Measurements from ENCODE around the gene NEURL1B. TPM values are rescaled to one million over a fixed set of nuclear protein-coding genes. Genes with fewer than 3 reads are reported as not detected.
"Not testable (repeated sequence)": the region's sequence is repeated elsewhere in the genome, so short reads cannot be mapped to it uniquely, and the experiment has no call there.

NEURL1B gene
- total RNA-seq, 2 experiments from 2014 or later: 3.0 to 3.1 TPM

DNA sequence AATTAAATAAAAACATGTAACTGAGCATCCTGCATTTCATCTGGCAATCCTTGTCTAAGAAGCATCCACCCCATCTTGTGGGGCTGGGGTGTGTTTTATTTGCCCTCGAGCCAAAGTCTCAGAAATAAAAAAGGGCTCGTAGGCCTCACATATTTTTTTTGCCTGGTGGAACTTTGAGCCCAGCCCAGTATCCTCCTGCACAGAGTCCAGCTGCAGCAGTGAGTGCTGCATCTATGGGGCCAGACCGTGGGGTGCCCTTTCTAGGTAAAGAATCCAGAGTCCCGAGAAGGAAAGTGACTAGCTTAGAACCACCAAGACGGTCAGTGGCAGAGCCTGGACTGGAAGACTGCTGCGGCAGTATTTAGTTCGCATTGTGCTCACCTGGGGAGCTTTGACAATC lies 33.1 kb downstream of the NEURL1B start:
- no peak for DNase-seq
- H3K4me3 Mint-ChIP-seq: no peak overlapping the region
- peaks cover 2% of the 10 kb centered on the region for H3K27me3 Mint-ChIP-seq
- ATAC-seq (ENCODE audit: low read depth): no peak
- peaks cover 3% of the 10 kb centered on the region for H3K4me1 Mint-ChIP-seq
- no peaks in the 10 kb centered on the region for H3K9me3 Mint-ChIP-seq
- POLR2A ChIA-PET: no interaction called here
- H3K27ac Mint-ChIP-seq: no peak overlapping the region
- no peaks in the 10 kb centered on the region for H3K36me3 Mint-ChIP-seq

DNA sequence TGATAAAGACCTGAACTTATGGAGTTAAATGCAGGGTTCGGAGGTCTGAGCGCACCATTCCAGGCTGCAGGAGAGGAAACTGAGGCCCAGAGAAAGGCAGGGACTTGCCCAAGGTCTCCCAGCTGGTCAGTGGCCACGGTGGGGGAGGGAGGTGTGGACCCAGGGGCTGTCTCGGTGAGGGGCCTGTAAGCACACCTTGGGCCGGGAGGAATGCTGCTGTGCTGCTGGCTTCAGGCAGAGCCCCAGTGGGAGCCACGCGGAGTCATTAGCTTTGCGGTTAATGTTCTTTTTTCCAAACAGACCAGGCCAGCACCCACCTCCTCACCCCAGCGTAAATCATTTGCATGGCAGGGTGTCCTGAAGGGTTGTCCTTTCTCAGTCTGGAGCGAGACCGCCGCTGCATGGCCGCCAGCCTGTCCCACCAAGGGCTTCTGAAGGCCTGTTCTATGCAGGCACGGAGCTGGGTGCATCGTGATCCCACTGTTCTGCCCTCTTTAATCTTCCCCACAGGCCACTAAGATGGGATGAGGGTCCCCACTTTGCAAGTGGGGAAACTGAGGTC lies 35.9 kb downstream of the NEURL1B start:
- H3K9me3 Mint-ChIP-seq: no peaks in the 10 kb centered on the region
- ATAC-seq (ENCODE audit: low read depth): no peak
- peaks cover 9% of the 10 kb centered on the region for H3K27me3 Mint-ChIP-seq
- POLR2A ChIA-PET: no interaction called here
- no peak overlapping the region for H3K27ac Mint-ChIP-seq
- no peaks in the 10 kb centered on the region for H3K36me3 Mint-ChIP-seq
- H3K4me3 Mint-ChIP-seq: no peak overlapping the region
- DNase-seq: no peak
- peaks cover 1% of the 10 kb centered on the region for H3K4me1 Mint-ChIP-seq

GRCh38 chr5:172678362-172678874 lies 37.4 kb downstream of the NEURL1B start:
- ATAC-seq (ENCODE audit: low read depth); H3K4me1 Mint-ChIP-seq; H3K27ac Mint-ChIP-seq; H3K36me3 Mint-ChIP-seq; H3K4me3 Mint-ChIP-seq; DNase-seq; POLR2A ChIA-PET; H3K9me3 Mint-ChIP-seq: not testable (repeated sequence)
- H3K27me3 Mint-ChIP-seq: peaks cover 13% of the 10 kb centered on the region

- DNase-seq (no peak), ATAC-seq (ENCODE audit: low read depth) (no peak)
- H3K4me1 Mint-ChIP-seq: peaks cover 1% of the 10 kb centered on the region
- H3K27me3 Mint-ChIP-seq: peaks cover 13% of the 10 kb centered on the region
- no peaks in the 10 kb centered on the region for H3K9me3 Mint-ChIP-seq
- H3K27ac Mint-ChIP-seq: no peak overlapping the region
- no peak overlapping the region for H3K4me3 Mint-ChIP-seq
- no peaks in the 10 kb centered on the region for H3K36me3 Mint-ChIP-seq
- POLR2A ChIA-PET: no interaction called here
These were observed 37.8 kb downstream of the NEURL1B start for GRCh38 chr5:172678902-172679301.

- no peak for DNase-seq
- Mint-ChIP-seq H3K4me3 (no peak overlapping the region), H3K4me1 (peaks cover 5% of the 10 kb centered on the region), H3K9me3 (no peaks in the 10 kb centered on the region), H3K27me3 (peaks cover 17% of the 10 kb centered on the region), H3K36me3 (no peaks in the 10 kb centered on the region), H3K27ac (no peak overlapping the region)
- POLR2A ChIA-PET: no interaction called here
- no peak for ATAC-seq (ENCODE audit: low read depth)
These were observed 38.7 kb downstream of the NEURL1B start for GRCh38 chr5:172679628-172680212.

DNA sequence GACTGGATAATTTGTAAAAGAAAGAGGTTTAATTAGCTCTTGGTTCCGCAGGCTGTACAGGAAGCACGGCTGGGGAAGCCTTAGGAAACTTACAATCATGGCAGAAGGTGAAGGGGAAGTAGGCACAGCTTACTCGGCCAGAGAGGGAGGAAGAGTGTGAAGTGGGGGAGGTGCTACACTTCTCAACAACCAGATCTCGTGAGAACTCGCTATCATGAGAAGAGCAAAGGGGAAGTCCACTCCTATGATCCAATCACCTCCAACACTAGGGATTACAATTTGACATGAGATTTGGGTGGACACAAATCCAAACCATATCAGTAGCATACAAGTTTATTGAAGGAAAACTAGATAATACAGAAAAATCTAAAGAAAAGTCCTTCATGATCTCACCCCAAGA lies 39.9 kb downstream of the NEURL1B start:
- DNase-seq: no peak
- no peak overlapping the region for H3K27ac Mint-ChIP-seq
- POLR2A ChIA-PET: no interaction called here
- H3K36me3 Mint-ChIP-seq: no peaks in the 10 kb centered on the region
- H3K4me1 Mint-ChIP-seq: peaks cover 5% of the 10 kb centered on the region
- ATAC-seq (ENCODE audit: low read depth): no peak
- H3K9me3 Mint-ChIP-seq: no peaks in the 10 kb centered on the region
- H3K27me3 Mint-ChIP-seq: peaks cover 22% of the 10 kb centered on the region
- H3K4me3 Mint-ChIP-seq: no peak overlapping the region

- POLR2A ChIA-PET: no interaction called here
- no peak overlapping the region for H3K4me3 Mint-ChIP-seq
- H3K27ac Mint-ChIP-seq: no peak overlapping the region
- peaks cover 5% of the 10 kb centered on the region for H3K4me1 Mint-ChIP-seq
- H3K9me3 Mint-ChIP-seq: no peaks in the 10 kb centered on the region
- H3K27me3 Mint-ChIP-seq: peaks cover 22% of the 10 kb centered on the region
- DNase-seq (no peak), ATAC-seq (ENCODE audit: low read depth) (no peak)
- no peaks in the 10 kb centered on the region for H3K36me3 Mint-ChIP-seq
These were observed 40.4 kb downstream of the NEURL1B start for GRCh38 chr5:172681421-172681820.

DNA sequence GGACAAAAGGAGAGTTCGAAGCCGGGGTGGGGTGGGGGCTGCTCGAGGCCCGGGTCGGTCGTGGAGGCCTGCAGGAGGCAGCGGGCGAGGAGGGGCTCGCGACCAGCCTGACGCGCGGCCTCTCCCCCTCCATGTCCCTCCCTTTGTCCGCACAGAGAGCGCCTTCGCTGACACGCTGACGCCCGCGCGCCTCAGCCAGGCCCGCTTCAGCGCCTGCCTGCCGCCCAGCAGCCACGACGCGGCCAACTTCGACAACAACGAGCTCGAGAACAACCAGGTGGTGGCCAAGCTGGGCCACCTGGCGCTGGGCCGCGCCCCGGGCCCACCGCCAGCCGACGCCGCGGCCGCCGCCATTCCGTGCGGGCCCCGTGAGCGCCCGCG lies 42.2 kb downstream of the NEURL1B start:
- Mint-ChIP-seq H3K36me3 (no peaks in the 10 kb centered on the region), H3K27ac (no peak overlapping the region), H3K4me3 (peak overlapping the region; percentile 32), H3K4me1 (peaks cover 6% of the 10 kb centered on the region), H3K27me3 (peaks cover 22% of the 10 kb centered on the region), H3K9me3 (no peaks in the 10 kb centered on the region)
- POLR2A ChIA-PET: no interaction called here
- no peak for DNase-seq
- no peak for ATAC-seq (ENCODE audit: low read depth)

- DNase-seq (peak; percentile 67), ATAC-seq (ENCODE audit: low read depth) (peak; percentile 48)
- Mint-ChIP-seq H3K9me3 (no peaks in the 10 kb centered on the region), H3K27me3 (peaks cover 22% of the 10 kb centered on the region), H3K36me3 (no peaks in the 10 kb centered on the region), H3K27ac (peak overlapping the region; percentile 22), H3K4me1 (peaks cover 12% of the 10 kb centered on the region), H3K4me3 (peak overlapping the region; percentile 67)
- POLR2A ChIA-PET: interaction anchor here (1.1 kb wide), 1 partner anchor 13 kb away, joined by 5 read pairs; no protein-coding TSS in a partner anchor
These were observed 42.8 kb downstream of the NEURL1B start for GRCh38 chr5:172683645-172684471.

- POLR2A ChIA-PET: interaction anchor here (0.6 to 1.1 kb wide), 2 partner anchors 12 to 571 kb away, joined by 3 to 5 read pairs; no protein-coding TSS in a partner anchor
- Mint-ChIP-seq H3K4me3 (no peak overlapping the region), H3K27ac (no peak overlapping the region), H3K9me3 (no peaks in the 10 kb centered on the region), H3K36me3 (no peaks in the 10 kb centered on the region), H3K27me3 (peaks cover 22% of the 10 kb centered on the region), H3K4me1 (peaks cover 16% of the 10 kb centered on the region)
- DNase-seq (no peak), ATAC-seq (ENCODE audit: low read depth) (no peak)
These were observed 44.0 kb downstream of the NEURL1B start for GRCh38 chr5:172685091-172685490.

DNA sequence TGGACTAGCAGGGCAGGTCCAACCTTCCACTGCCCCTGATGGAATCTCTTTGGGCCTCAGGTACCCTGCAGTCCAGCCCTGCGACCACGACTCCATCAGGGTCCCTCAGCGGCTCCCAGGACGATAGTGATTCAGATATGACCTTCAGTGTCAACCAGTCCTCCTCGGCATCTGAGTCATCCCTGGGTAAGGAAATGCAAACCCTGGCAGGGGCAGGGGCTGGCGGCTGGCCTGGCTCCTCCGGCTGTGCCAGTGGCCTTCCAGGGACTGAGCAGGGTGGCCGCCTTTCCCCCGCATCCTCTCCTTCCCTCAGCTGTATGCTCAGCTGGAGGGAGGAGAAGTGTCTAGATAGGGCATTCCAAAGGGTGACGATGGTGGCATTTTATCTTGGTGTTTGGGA lies 45.0 kb downstream of the NEURL1B start:
- Mint-ChIP-seq H3K27ac (no peak overlapping the region), H3K9me3 (no peaks in the 10 kb centered on the region), H3K4me1 (peaks cover 16% of the 10 kb centered on the region), H3K27me3 (peaks cover 19% of the 10 kb centered on the region), H3K4me3 (no peak overlapping the region), H3K36me3 (no peaks in the 10 kb centered on the region)
- POLR2A ChIA-PET: no interaction called here
- no peak for DNase-seq
- ATAC-seq (ENCODE audit: low read depth): no peak

GRCh38 chr5:172686539-172687390 lies 45.7 kb downstream of the NEURL1B start:
- no peak overlapping the region for H3K4me3 Mint-ChIP-seq
- no peaks in the 10 kb centered on the region for H3K36me3 Mint-ChIP-seq
- POLR2A ChIA-PET: no interaction called here
- H3K9me3 Mint-ChIP-seq: no peaks in the 10 kb centered on the region
- no peak overlapping the region for H3K27ac Mint-ChIP-seq
- DNase-seq (no peak), ATAC-seq (ENCODE audit: low read depth) (no peak)
- peaks cover 18% of the 10 kb centered on the region for H3K27me3 Mint-ChIP-seq
- H3K4me1 Mint-ChIP-seq: peaks cover 16% of the 10 kb centered on the region

GRCh38 chr5:172687940-172688339 lies 46.9 kb downstream of the NEURL1B start:
- peaks cover 12% of the 10 kb centered on the region for H3K27me3 Mint-ChIP-seq
- no peaks in the 10 kb centered on the region for H3K9me3 Mint-ChIP-seq
- H3K4me3 Mint-ChIP-seq: no peak overlapping the region
- H3K4me1 Mint-ChIP-seq: peaks cover 16% of the 10 kb centered on the region
- no peak for DNase-seq
- no peak for ATAC-seq (ENCODE audit: low read depth)
- H3K36me3 Mint-ChIP-seq: no peaks in the 10 kb centered on the region
- POLR2A ChIA-PET: interaction anchor here (1.0 kb wide), 1 partner anchor 46 kb away, joined by 3 read pairs; no protein-coding TSS in a partner anchor
- peak overlapping the region; percentile 80 for H3K27ac Mint-ChIP-seq
